ENCODE data around the gene FUCA2. TPM values are rescaled to one million over a fixed set of nuclear protein-coding genes. Genes with fewer than 3 reads are reported as not detected.

Gene FUCA2
- total RNA-seq (2014; rRNA removed; shearing (Covaris generic); ENCODE audit: low replicate concordance): 45.9 and 69.0 TPM in 2 replicates

DNA sequence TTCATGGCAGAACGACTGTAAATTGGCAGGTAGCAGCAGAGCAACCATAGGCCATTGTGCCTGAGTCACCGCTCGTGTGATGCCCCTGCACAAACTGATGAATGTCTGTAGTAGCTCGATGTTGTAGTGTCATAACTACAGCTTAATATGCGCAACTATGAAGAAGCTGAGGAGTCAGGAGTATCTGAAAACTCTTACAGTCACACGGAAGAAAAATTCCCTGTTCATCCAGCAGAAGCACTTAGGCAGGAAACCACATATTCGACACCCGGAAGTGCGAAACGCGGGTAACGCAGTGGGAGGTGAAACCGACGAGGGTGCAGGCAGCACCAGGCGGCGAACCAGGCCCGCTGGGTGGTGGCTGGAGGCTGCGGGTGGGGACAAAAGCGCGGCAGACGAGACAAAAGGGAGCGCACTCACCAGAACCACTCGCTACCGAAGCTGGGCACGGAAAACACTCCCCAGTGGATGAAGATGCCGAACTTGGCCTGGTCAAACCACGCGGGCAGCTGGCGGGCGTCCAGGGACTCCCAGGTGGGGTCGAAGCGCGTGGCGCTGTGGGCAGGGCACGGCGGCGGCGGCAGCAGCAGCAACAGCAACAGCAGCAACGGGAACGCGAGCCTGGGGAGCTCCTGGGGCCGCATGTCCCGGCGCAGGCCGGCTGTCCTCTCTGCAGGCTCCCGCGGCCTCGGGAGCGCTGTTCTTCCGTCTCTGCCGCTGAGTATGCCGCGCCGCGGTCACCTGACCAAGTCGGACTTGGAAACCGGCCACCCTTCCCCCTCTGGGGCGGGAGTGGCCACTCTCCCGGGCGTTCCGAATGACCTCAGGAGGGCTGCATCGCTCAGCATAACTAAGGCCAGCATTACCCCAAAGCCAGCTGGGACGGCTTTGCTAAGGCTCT is at the start of gene FUCA2:
Gene FUCA2, minus strand, starts transcription at position 730 of the 901 bp plus-strand sequence. Its CDS starts 86 bp downstream, at position 644.
- no peaks in the 10 kb centered on the region for H3K27me3 ChIP-seq
- H3K36me3 ChIP-seq: peaks cover 33% of the 10 kb centered on the region
- H3K4me3 ChIP-seq: peak within 1 kb of the TSS; percentile 84
- peak; percentile 93 for DNase-seq
- no peaks in the 10 kb centered on the region for H3K9me3 ChIP-seq

- no peak for DNase-seq
- no peak overlapping the region for H3K4me3 ChIP-seq
- H3K36me3 ChIP-seq: no peaks in the 10 kb centered on the region
- H3K27me3 ChIP-seq: no peaks in the 10 kb centered on the region
- H3K9me3 ChIP-seq: no peaks in the 10 kb centered on the region
These were observed 49.7 kb upstream of the FUCA2 start for GRCh38 chr6:143561105-143561704.

DNA sequence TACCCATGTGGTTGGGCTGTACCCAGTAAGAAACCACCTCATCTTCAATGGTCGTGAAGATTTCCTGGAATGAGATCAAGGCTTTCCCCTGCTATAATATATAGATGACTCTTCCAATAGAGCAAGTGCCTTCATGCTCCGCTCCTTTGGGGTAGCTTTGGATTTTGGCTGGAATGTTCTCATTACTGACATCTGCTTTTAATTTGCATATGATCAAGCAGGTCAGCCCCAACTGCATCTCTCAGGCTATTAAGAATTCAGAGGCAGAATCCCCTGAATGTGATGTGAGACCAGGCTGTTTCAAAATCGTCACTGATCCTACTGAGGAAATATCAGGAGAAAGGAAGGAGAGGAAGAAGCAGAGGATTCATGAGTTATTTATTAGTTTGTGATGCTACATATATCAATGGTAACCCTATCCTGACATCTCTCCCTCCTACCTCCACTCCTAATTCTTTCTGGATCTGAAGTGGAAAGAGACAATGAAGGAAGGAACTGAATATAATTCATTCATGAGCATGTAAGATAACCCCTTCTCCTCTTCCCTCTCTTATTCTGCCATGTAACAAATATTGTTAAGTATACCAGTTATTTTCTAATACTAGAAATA is 47.6 kb upstream of the FUCA2 start:
- no peaks in the 10 kb centered on the region for H3K27me3 ChIP-seq
- no peak overlapping the region for H3K4me3 ChIP-seq
- no peak for DNase-seq
- no peaks in the 10 kb centered on the region for H3K36me3 ChIP-seq
- no peaks in the 10 kb centered on the region for H3K9me3 ChIP-seq

GRCh38 chr6:143556529-143556928 is 45.0 kb upstream of the FUCA2 start:
- H3K27me3 ChIP-seq: no peaks in the 10 kb centered on the region
- no peak overlapping the region for H3K4me3 ChIP-seq
- H3K36me3 ChIP-seq: no peaks in the 10 kb centered on the region
- peak; percentile 79 for DNase-seq
- no peaks in the 10 kb centered on the region for H3K9me3 ChIP-seq

DNA sequence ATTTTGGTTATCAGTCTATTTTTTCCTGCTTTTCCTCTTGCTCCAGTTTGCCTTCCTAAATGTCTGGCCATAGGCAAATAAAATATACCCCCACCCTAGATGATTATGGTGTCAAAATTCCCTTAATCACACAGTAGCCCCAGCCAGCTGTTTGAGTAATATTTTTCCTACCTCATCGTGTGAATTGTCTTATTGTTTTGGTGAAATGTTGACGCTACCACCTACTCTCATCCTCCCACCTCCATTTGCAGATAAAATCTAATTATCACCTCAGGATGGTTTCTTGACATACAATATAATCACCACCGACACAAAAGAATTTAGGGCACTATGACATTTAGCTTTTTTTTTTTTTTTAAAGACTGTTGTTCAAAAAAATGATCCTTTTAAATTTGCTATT is 44.1 kb upstream of the FUCA2 start:
- H3K36me3 ChIP-seq: no peaks in the 10 kb centered on the region
- no peaks in the 10 kb centered on the region for H3K9me3 ChIP-seq
- H3K4me3 ChIP-seq: no peak overlapping the region
- no peaks in the 10 kb centered on the region for H3K27me3 ChIP-seq
- DNase-seq: no peak

DNA sequence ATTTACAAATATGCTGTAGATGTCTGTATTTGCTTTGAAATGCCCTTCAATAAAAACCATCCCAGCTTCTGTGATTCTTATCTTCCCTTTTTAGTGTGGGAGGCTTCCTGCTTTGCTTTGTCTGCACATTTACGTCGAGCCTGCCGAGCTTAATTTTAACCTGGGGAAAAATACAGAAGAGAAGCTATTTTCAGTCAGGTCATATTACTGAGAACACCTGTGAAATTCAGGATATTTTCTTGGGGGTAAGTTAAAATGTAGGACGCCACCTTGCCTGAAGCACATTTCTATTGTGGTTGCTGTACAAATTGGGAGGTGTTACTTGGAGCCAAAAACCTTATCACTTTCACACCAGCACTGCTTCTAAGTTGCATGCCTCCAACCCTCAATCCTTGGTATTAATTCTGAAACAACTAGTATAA is 43.6 kb upstream of the FUCA2 start:
- Histone ChIP-seq H3K4me3 (no peak overlapping the region), H3K27me3 (no peaks in the 10 kb centered on the region), H3K9me3 (no peaks in the 10 kb centered on the region), H3K36me3 (no peaks in the 10 kb centered on the region)
- no peak for DNase-seq

DNA sequence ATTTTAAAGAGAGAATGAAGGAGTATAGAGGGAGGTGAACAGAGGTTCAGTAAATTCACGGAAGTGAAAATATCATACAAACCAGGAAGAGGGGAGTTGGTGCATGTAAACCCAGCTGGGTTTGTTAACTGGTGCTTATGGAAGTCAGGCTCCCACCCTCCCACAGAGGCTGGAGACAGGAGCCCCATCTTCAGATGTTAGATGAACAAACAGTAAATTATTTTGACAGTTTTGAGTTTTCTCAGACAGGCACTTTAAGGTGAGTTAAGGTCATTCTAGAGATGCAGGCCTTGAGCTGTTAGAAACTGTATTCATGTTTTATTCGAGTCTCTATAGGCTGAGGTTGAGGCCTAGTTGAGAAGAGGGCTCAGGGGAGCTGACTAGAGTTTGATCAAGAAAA is 41.8 kb upstream of the FUCA2 start:
- no peaks in the 10 kb centered on the region for H3K9me3 ChIP-seq
- no peak overlapping the region for H3K4me3 ChIP-seq
- no peaks in the 10 kb centered on the region for H3K36me3 ChIP-seq
- H3K27me3 ChIP-seq: no peaks in the 10 kb centered on the region
- no peak for DNase-seq

DNA sequence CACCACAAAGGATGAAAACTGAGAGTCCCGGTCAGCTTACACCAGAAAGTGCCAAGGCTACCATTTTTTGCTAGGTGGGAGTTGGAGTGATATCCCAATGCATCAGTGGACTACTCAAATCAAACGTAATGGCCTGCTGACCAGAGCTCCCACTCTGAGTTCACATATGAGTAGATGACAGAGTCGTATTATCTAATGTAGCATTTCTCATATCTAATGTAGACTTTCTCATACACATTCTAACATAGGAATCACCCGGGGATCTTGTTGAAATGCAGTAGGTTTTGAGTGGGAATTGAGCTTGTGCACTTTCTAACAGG is 38.4 kb upstream of the FUCA2 start:
- Histone ChIP-seq H3K4me3 (no peak overlapping the region), H3K36me3 (no peaks in the 10 kb centered on the region), H3K27me3 (no peaks in the 10 kb centered on the region), H3K9me3 (no peaks in the 10 kb centered on the region)
- no peak for DNase-seq

DNA sequence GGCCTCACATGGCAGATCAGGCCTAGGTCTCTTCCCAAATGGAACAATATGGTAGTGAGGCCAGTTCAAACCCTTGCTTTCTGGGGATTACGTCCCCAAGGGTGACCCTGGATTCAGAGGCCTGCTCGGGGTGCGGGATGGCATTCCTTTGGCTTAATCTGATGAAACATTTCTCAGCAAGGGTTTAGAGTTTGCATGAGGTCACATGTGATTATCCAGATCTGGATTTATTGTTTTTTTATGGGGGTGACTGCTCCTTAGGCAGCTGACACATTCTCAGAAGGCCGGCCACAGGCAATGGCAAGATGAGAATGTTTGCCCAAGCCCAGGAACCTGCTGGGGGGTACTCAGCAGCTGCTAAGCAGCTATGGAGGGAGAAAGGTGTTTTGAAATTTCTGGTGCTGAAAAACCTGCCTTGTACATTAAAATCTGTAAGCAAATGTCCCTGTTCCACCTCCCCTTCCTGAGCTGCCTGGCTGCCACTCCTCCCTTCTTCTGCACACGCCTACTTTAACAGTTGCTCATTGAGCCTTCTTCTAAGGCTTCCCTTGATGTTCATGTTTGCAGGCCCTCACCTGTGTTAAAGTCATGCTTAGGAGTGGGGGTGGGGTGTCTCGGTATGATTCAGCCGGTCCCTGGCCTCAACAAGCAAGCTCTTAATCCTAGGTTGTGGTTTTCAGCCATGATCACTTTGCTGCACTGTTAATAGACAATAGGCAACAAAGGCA is 37.9 kb upstream of the FUCA2 start:
- no peak for DNase-seq
- Histone ChIP-seq H3K36me3 (no peaks in the 10 kb centered on the region), H3K9me3 (no peaks in the 10 kb centered on the region)

DNA sequence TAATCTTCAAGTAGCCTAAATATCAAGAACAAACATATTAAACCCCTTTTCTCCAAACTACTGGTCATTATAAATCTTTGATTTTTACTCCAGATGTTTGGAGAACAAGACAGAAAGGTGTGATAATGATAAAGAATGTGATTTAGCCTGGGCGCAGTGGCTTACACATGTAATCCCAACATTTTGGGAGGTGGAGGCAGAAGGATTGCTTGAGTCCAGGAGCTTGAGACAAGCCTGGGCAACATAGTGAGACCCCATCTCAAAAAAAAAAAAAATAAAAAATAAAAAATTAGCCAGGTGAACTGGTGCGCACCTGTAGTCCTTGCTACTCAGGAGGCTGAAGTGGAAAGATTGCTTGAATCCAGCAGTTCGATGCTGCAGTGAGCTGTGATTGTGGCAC is 35.1 kb upstream of the FUCA2 start:
- no peak for DNase-seq
- Histone ChIP-seq H3K4me3 (no peak overlapping the region), H3K27me3 (no peaks in the 10 kb centered on the region), H3K36me3 (no peaks in the 10 kb centered on the region), H3K9me3 (no peaks in the 10 kb centered on the region)

More for the DNA sequence above, 37.9 kb upstream of the FUCA2 start:
- H3K27me3 ChIP-seq: no peaks in the 10 kb centered on the region
- no peak overlapping the region for H3K4me3 ChIP-seq

GRCh38 chr6:143545976-143546547 is 34.5 kb upstream of the FUCA2 start:
- DNase-seq: no peak
- Histone ChIP-seq H3K9me3 (no peaks in the 10 kb centered on the region), H3K27me3 (no peaks in the 10 kb centered on the region), H3K36me3 (no peaks in the 10 kb centered on the region), H3K4me3 (no peak overlapping the region)

GRCh38 chr6:143545165-143545564 is 33.6 kb upstream of the FUCA2 start:
- no peaks in the 10 kb centered on the region for H3K27me3 ChIP-seq
- no peak for DNase-seq
- no peaks in the 10 kb centered on the region for H3K36me3 ChIP-seq
- no peaks in the 10 kb centered on the region for H3K9me3 ChIP-seq
- H3K4me3 ChIP-seq: no peak overlapping the region

DNA sequence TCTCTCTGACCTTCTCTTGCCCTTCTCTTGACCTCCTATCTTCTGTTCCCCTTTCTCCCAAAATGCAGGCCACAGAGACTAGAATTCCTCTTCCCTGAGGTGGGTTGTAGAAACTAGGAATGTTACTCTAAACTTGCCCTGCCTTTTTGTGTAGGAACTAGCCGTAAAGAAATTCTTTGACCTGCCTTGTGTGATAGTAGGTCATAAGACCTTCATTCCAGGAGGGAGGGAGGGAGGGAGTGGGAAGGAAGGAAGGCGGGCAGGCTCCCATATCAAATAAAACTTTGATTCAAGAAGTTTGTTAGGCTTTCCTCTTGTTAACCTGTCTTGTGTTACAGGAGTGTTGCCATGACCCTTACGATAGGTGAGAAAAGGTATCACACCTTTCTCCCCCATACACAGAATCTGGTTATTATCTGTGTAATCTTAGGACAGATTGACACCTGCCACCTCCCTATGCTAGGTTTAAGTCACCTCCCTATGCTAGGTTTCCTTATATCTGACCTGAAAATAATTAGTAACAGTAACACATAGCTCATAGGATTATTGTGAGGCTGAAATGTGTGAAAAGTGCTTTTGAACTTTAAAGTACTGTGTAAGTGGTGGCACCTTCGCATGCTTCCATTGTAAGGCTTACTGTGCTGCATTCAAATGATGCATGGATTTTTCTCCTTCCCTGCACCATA is 32.6 kb upstream of the FUCA2 start:
- Histone ChIP-seq H3K27me3 (no peaks in the 10 kb centered on the region), H3K36me3 (no peaks in the 10 kb centered on the region), H3K9me3 (no peaks in the 10 kb centered on the region), H3K4me3 (no peak overlapping the region)
- no peak for DNase-seq

- no peak for DNase-seq
- no peaks in the 10 kb centered on the region for H3K36me3 ChIP-seq
- H3K4me3 ChIP-seq: no peak overlapping the region
- H3K9me3 ChIP-seq: no peaks in the 10 kb centered on the region
- H3K27me3 ChIP-seq: no peaks in the 10 kb centered on the region
These were observed 31.9 kb upstream of the FUCA2 start for GRCh38 chr6:143543435-143543834.

GRCh38 chr6:143542888-143543287 is 31.4 kb upstream of the FUCA2 start:
- H3K36me3 ChIP-seq: no peaks in the 10 kb centered on the region
- no peak overlapping the region for H3K4me3 ChIP-seq
- DNase-seq: no peak
- H3K27me3 ChIP-seq: no peaks in the 10 kb centered on the region
- no peaks in the 10 kb centered on the region for H3K9me3 ChIP-seq

GRCh38 chr6:143540192-143540591 is 28.7 kb upstream of the FUCA2 start:
- Histone ChIP-seq H3K9me3 (no peaks in the 10 kb centered on the region), H3K27me3 (no peaks in the 10 kb centered on the region), H3K4me3 (no peak overlapping the region), H3K36me3 (no peaks in the 10 kb centered on the region)
- DNase-seq: no peak

All from MG63 (cell line).